HG03558 (cell line): ENCODE measurements around the gene PCDHB8.
"Not testable (repeated sequence)": the region's sequence is repeated elsewhere in the genome, so short reads cannot be mapped to it uniquely, and the experiment has no call there.

Source experiments
- ATAC-seq: cut with Tn5 transposase; IDR thresholded peaks from one replicate; pipeline ENCODE4 v1.9.1; 2021; ENCODE audit warnings: moderate number of reproducible peaks; ENCODE audit not compliant: unreplicated experiment; ENCODE audit errors: extremely low read depth

PCDHB8 gene

GRCh38 chr5:141223112-141223783 lies 45.7 kb downstream of the PCDHB8 start, which contains the start of gene PCDHB14:
PCDHB14 (plus strand) TSS chr5:141223343; CDS start chr5:141223506, 163 bp downstream.
- ATAC-seq: no peak

GRCh38 chr5:141224844-141225243 lies 47.3 kb downstream of the PCDHB8 start:
- ATAC-seq: not testable (repeated sequence)

DNA sequence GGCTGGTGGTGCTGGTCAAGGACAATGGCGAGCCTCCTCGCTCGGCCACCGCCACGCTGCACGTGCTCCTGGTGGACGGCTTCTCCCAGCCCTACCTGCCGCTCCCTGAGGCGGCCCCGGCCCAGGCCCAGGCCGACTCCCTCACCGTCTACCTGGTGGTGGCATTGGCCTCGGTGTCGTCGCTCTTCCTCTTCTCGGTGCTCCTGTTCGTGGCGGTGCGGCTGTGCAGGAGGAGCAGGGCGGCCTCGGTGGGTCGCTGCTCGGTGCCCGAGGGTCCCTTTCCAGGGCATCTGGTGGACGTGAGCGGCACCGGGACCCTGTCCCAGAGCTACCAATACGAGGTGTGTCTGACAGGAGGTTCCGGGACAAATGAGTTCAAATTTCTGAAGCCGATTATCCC lies 47.8 kb downstream of the PCDHB8 start:
- not testable (repeated sequence) for ATAC-seq
